ENCODE measurements around the gene CPA3. TPM values are rescaled to one million over a fixed set of nuclear protein-coding genes. Genes with fewer than 3 reads are reported as not detected.

Gene CPA3
- total RNA-seq, 1 donor, result 1.2 TPM

GRCh38 chr3:148880681-148881080 lies 15.6 kb downstream of the CPA3 start:
- no peaks in the 10 kb centered on the region for H3K27me3 ChIP-seq (ENCODE audit: insufficient read depth, low read length)

GRCh38 chr3:148881286-148881685 lies 16.2 kb downstream of the CPA3 start:
- Histone ChIP-seq H3K4me1 (ENCODE audit: insufficient read depth, low read length) (no peaks in the 10 kb centered on the region), H3K27me3 (ENCODE audit: insufficient read depth, low read length) (no peaks in the 10 kb centered on the region), H3K4me3 (ENCODE audit: low read length) (no peak overlapping the region), H3K9me3 (ENCODE audit: low read depth, low read length) (no peaks in the 10 kb centered on the region)

More at GRCh38 chr3:148880681-148881080, 15.6 kb downstream of the CPA3 start:
- Histone ChIP-seq H3K4me3 (ENCODE audit: low read length) (no peak overlapping the region), H3K4me1 (ENCODE audit: insufficient read depth, low read length) (no peaks in the 10 kb centered on the region), H3K9me3 (ENCODE audit: low read depth, low read length) (no peaks in the 10 kb centered on the region)

GRCh38 chr3:148882288-148882687 lies 17.2 kb downstream of the CPA3 start:
- Histone ChIP-seq H3K4me1 (ENCODE audit: insufficient read depth, low read length) (no peaks in the 10 kb centered on the region), H3K4me3 (ENCODE audit: low read length) (no peak overlapping the region), H3K9me3 (ENCODE audit: low read depth, low read length) (no peaks in the 10 kb centered on the region), H3K27me3 (ENCODE audit: insufficient read depth, low read length) (no peaks in the 10 kb centered on the region)

- Histone ChIP-seq H3K4me3 (ENCODE audit: low read length) (no peak overlapping the region), H3K4me1 (ENCODE audit: insufficient read depth, low read length) (no peaks in the 10 kb centered on the region), H3K27me3 (ENCODE audit: insufficient read depth, low read length) (no peaks in the 10 kb centered on the region), H3K9me3 (ENCODE audit: low read depth, low read length) (no peaks in the 10 kb centered on the region)
Observed at GRCh38 chr3:148883163-148883562, 18.1 kb downstream of the CPA3 start.

- Histone ChIP-seq H3K4me1 (ENCODE audit: insufficient read depth, low read length) (no peaks in the 10 kb centered on the region), H3K27me3 (ENCODE audit: insufficient read depth, low read length) (no peaks in the 10 kb centered on the region), H3K4me3 (ENCODE audit: low read length) (no peak overlapping the region), H3K9me3 (ENCODE audit: low read depth, low read length) (no peaks in the 10 kb centered on the region)
Observed at GRCh38 chr3:148884261-148884660, 19.2 kb downstream of the CPA3 start.

DNA sequence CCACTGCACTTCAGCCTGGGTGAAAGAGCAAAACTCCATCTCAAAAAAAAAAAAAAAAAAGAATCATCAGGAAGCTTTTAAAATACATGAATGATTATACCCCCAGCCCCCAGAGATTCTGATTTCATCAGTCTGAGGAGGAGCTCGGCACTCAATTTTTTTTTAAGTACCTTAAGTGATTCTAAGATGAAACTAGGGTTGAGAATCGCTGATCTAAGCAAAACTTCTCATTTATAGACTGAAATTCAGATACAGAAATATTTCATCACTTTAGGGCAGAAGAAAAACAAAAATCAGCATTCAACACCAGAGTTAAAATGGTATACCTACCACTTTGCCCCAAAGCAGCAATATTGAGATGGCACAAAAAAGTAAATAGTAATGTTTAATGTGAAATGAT lies 24.7 kb downstream of the CPA3 start:
- Histone ChIP-seq H3K4me1 (ENCODE audit: insufficient read depth, low read length) (no peaks in the 10 kb centered on the region), H3K4me3 (ENCODE audit: low read length) (no peak overlapping the region), H3K9me3 (ENCODE audit: low read depth, low read length) (no peaks in the 10 kb centered on the region), H3K27me3 (ENCODE audit: insufficient read depth, low read length) (no peaks in the 10 kb centered on the region)

DNA sequence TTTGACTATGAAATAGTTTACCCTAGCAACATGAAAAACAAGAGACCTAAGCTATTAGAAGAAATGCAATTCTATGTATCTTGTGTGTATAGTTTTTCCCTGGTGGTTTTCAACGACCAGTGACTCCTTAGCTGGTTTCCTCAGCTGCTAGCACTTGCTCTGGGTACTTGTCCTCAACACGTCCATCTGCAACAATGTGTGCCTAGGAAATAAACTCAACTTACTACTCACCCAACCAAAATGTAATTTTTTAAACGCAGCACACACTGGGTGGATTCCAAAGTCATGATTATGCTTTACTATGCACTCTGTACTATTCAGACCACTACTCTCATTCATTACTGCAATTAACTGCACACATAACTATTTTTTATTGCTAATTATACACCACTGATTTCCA lies 31.0 kb downstream of the CPA3 start:
- no peak overlapping the region for H3K4me3 ChIP-seq (ENCODE audit: low read length)
- H3K27me3 ChIP-seq (ENCODE audit: insufficient read depth, low read length), result no peaks in the 10 kb centered on the region
- no peaks in the 10 kb centered on the region for H3K9me3 ChIP-seq (ENCODE audit: low read depth, low read length)
- H3K4me1 ChIP-seq (ENCODE audit: insufficient read depth, low read length), result no peaks in the 10 kb centered on the region

- Histone ChIP-seq H3K4me1 (ENCODE audit: insufficient read depth, low read length) (no peaks in the 10 kb centered on the region), H3K27me3 (ENCODE audit: insufficient read depth, low read length) (peaks cover 3% of the 10 kb centered on the region), H3K4me3 (ENCODE audit: low read length) (no peak overlapping the region), H3K9me3 (ENCODE audit: low read depth, low read length) (no peaks in the 10 kb centered on the region)
Observed at GRCh38 chr3:148901987-148902791, 37.1 kb downstream of the CPA3 start.

DNA sequence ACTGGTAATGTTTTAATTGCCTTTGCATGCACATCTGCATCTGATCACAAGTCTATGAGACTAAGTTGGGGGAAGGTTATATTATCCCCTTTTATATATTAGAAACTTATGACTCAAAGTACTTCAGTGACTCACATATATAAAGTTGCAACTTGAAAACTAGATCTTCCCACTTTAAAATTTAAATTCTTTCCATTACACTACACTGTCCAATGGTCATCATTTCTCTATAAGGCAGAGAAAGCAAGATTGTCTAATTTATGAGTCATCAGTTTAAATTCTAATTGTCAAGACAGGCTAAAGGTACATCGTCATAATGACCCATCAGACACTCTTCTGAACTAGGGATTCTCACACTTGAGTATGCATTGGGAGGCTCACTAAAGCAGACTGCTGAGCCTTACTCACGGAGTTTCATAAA lies 37.9 kb downstream of the CPA3 start:
- no peak overlapping the region for H3K4me3 ChIP-seq (ENCODE audit: low read length)
- no peaks in the 10 kb centered on the region for H3K9me3 ChIP-seq (ENCODE audit: low read depth, low read length)
- H3K4me1 ChIP-seq (ENCODE audit: insufficient read depth, low read length), result no peaks in the 10 kb centered on the region
- H3K27me3 ChIP-seq (ENCODE audit: insufficient read depth, low read length), result peaks cover 3% of the 10 kb centered on the region

GRCh38 chr3:148903941-148904340 lies 38.8 kb downstream of the CPA3 start:
- Histone ChIP-seq H3K9me3 (ENCODE audit: low read depth, low read length) (no peaks in the 10 kb centered on the region), H3K4me1 (ENCODE audit: insufficient read depth, low read length) (no peaks in the 10 kb centered on the region), H3K27me3 (ENCODE audit: insufficient read depth, low read length) (peaks cover 3% of the 10 kb centered on the region), H3K4me3 (ENCODE audit: low read length) (no peak overlapping the region)

- H3K4me1 ChIP-seq (ENCODE audit: insufficient read depth, low read length), result no peaks in the 10 kb centered on the region
- H3K4me3 ChIP-seq (ENCODE audit: low read length), result no peak overlapping the region
- H3K9me3 ChIP-seq (ENCODE audit: low read depth, low read length), result no peaks in the 10 kb centered on the region
- H3K27me3 ChIP-seq (ENCODE audit: insufficient read depth, low read length), result peaks cover 5% of the 10 kb centered on the region
Observed at GRCh38 chr3:148906667-148907066, 41.6 kb downstream of the CPA3 start.

DNA sequence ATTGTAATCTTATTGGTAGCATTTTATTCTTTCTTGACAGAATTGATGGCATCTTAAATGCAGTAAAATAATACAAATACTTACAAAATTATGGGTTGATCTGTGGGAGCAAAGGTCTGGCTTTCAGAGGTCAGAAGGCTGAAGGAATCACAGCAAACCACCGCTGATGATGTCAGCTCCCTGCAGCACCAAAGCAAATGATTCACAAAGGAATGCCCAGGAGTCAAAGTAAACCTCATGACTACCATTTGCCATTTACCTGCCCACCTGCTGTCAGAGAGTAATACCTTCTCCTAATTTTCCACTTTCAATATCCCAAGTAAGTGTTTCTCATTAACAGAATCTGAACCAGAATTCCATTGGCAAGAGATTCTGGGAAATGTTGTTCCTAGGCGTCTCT lies 46.1 kb downstream of the CPA3 start:
- Histone ChIP-seq H3K4me1 (ENCODE audit: insufficient read depth, low read length) (no peaks in the 10 kb centered on the region), H3K27me3 (ENCODE audit: insufficient read depth, low read length) (peaks cover 5% of the 10 kb centered on the region), H3K9me3 (ENCODE audit: low read depth, low read length) (no peaks in the 10 kb centered on the region), H3K4me3 (ENCODE audit: low read length) (no peak overlapping the region)

DNA sequence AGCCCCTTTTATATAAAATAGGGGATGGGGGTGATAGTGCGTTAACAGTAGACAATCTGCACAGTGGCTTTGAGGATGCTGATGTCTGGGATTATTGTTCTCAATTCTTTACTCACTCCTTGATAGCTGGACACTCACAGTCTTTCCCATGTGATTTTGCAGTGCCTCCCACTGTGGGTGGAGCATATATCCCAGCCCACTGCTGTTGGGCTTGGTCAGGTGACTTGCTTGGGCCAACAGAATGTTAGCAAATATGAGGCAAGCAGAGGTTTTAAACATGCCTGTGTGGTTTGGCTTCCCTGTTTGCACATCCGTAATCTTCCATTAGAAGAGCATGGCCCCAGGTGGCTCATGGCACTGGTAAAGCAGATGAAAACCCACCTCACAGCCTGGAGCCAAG lies 46.5 kb downstream of the CPA3 start:
- Histone ChIP-seq H3K9me3 (ENCODE audit: low read depth, low read length) (no peaks in the 10 kb centered on the region), H3K4me1 (ENCODE audit: insufficient read depth, low read length) (no peaks in the 10 kb centered on the region), H3K4me3 (ENCODE audit: low read length) (no peak overlapping the region), H3K27me3 (ENCODE audit: insufficient read depth, low read length) (peaks cover 5% of the 10 kb centered on the region)

- peaks cover 5% of the 10 kb centered on the region for H3K27me3 ChIP-seq (ENCODE audit: insufficient read depth, low read length)
- H3K9me3 ChIP-seq (ENCODE audit: low read depth, low read length), result no peaks in the 10 kb centered on the region
- no peaks in the 10 kb centered on the region for H3K4me1 ChIP-seq (ENCODE audit: insufficient read depth, low read length)
- H3K4me3 ChIP-seq (ENCODE audit: low read length), result no peak overlapping the region
Observed at GRCh38 chr3:148914936-148915690, 50.0 kb downstream of the CPA3 start.

GRCh38 chr3:148916132-148916531 lies 51.0 kb downstream of the CPA3 start:
- Histone ChIP-seq H3K4me1 (ENCODE audit: insufficient read depth, low read length) (no peaks in the 10 kb centered on the region), H3K4me3 (ENCODE audit: low read length) (no peak overlapping the region), H3K9me3 (ENCODE audit: low read depth, low read length) (no peaks in the 10 kb centered on the region), H3K27me3 (ENCODE audit: insufficient read depth, low read length) (peaks cover 9% of the 10 kb centered on the region)
